Mononuclear cell (primary cell): Measurements from ENCODE around the gene MAN2B2. TPM values are rescaled to one million over a fixed set of nuclear protein-coding genes. Genes with fewer than 3 reads are reported as not detected.

Source experiments
- H3K27me3 ChIP-seq: 2 replicates; pipeline ENCODE4 v1.6.0; 2011; ENCODE audit warnings: low read length, control low read depth; ENCODE audit not compliant: insufficient read depth
- H3K4me1 ChIP-seq: 2 replicates; pipeline ENCODE4 v1.5.1; 2011; ENCODE audit warnings: mild to moderate bottlenecking, low read length, control low read depth; ENCODE audit not compliant: insufficient read depth
- H3K4me3 ChIP-seq: 2 replicates; pipeline ENCODE4 v1.5.1; 2011; ENCODE audit warnings: mild to moderate bottlenecking, low read length, moderate library complexity
- H3K9me3 ChIP-seq: 2 replicates; pipeline ENCODE4 v1.5.1; 2011; ENCODE audit warnings: low read depth, mild to moderate bottlenecking, control low read depth, low read length
- total RNA-seq: library from RNA; depleted of rRNA; stranded (reverse); fragments of >200 nt; gene quantifications from one replicate; pipeline ENCODE4 v1.2.3, GENCODE V29; 2012

The MAN2B2 gene
- total RNA-seq, 1 donor = 16.7 TPM

GRCh38 chr4:6538111-6538510 is 36.9 kb upstream of the MAN2B2 start:
- H3K9me3 ChIP-seq = no peaks in the 10 kb centered on the region
- H3K27me3 ChIP-seq = peaks cover 2% of the 10 kb centered on the region
- no peaks in the 10 kb centered on the region for H3K4me1 ChIP-seq
- H3K4me3 ChIP-seq = no peak overlapping the region

GRCh38 chr4:6538575-6538974 is 36.4 kb upstream of the MAN2B2 start:
- Histone ChIP-seq H3K9me3 (no peaks in the 10 kb centered on the region), H3K27me3 (peaks cover 2% of the 10 kb centered on the region), H3K4me3 (no peak overlapping the region), H3K4me1 (no peaks in the 10 kb centered on the region)

GRCh38 chr4:6539009-6539764 is 35.8 kb upstream of the MAN2B2 start:
- Histone ChIP-seq H3K4me1 (no peaks in the 10 kb centered on the region), H3K9me3 (no peaks in the 10 kb centered on the region), H3K4me3 (no peak overlapping the region), H3K27me3 (peaks cover 2% of the 10 kb centered on the region)

GRCh38 chr4:6540879-6541278 is 34.1 kb upstream of the MAN2B2 start:
- no peak overlapping the region for H3K4me3 ChIP-seq
- H3K27me3 ChIP-seq = peaks cover 2% of the 10 kb centered on the region
- H3K4me1 ChIP-seq = no peaks in the 10 kb centered on the region
- no peaks in the 10 kb centered on the region for H3K9me3 ChIP-seq

- no peaks in the 10 kb centered on the region for H3K4me1 ChIP-seq
- H3K4me3 ChIP-seq = no peak overlapping the region
- peaks cover 2% of the 10 kb centered on the region for H3K27me3 ChIP-seq
- H3K9me3 ChIP-seq = no peaks in the 10 kb centered on the region
Measured at GRCh38 chr4:6541789-6542188, 33.2 kb upstream of the MAN2B2 start.

- H3K9me3 ChIP-seq = no peaks in the 10 kb centered on the region
- H3K27me3 ChIP-seq = peaks cover 2% of the 10 kb centered on the region
- no peak overlapping the region for H3K4me3 ChIP-seq
- no peaks in the 10 kb centered on the region for H3K4me1 ChIP-seq
Measured at GRCh38 chr4:6542951-6543350, 32.0 kb upstream of the MAN2B2 start.

GRCh38 chr4:6546091-6546490 is 28.9 kb upstream of the MAN2B2 start:
- Histone ChIP-seq H3K4me3 (no peak overlapping the region), H3K27me3 (peaks cover 2% of the 10 kb centered on the region), H3K9me3 (no peaks in the 10 kb centered on the region), H3K4me1 (no peaks in the 10 kb centered on the region)

- Histone ChIP-seq H3K4me1 (no peaks in the 10 kb centered on the region), H3K4me3 (no peak overlapping the region), H3K9me3 (no peaks in the 10 kb centered on the region), H3K27me3 (peaks cover 2% of the 10 kb centered on the region)
Measured at GRCh38 chr4:6546681-6547447, 28.1 kb upstream of the MAN2B2 start.

GRCh38 chr4:6548201-6548881 is 26.6 kb upstream of the MAN2B2 start:
- no peaks in the 10 kb centered on the region for H3K9me3 ChIP-seq
- H3K4me3 ChIP-seq = no peak overlapping the region

GRCh38 chr4:6548882-6549230 is 26.1 kb upstream of the MAN2B2 start:
- H3K27me3 ChIP-seq = peaks cover 2% of the 10 kb centered on the region
- H3K4me1 ChIP-seq = no peaks in the 10 kb centered on the region
- H3K9me3 ChIP-seq = no peaks in the 10 kb centered on the region
- no peak overlapping the region for H3K4me3 ChIP-seq

More at GRCh38 chr4:6548201-6548881, 26.6 kb upstream of the MAN2B2 start:
- Histone ChIP-seq H3K4me1 (no peaks in the 10 kb centered on the region), H3K27me3 (peaks cover 2% of the 10 kb centered on the region)

- H3K27me3 ChIP-seq = peaks cover 2% of the 10 kb centered on the region
- H3K4me1 ChIP-seq = no peaks in the 10 kb centered on the region
- H3K9me3 ChIP-seq = no peaks in the 10 kb centered on the region
- no peak overlapping the region for H3K4me3 ChIP-seq
Measured at GRCh38 chr4:6549445-6549844, 25.5 kb upstream of the MAN2B2 start.

GRCh38 chr4:6549890-6550620 is 24.9 kb upstream of the MAN2B2 start:
- Histone ChIP-seq H3K4me1 (no peaks in the 10 kb centered on the region), H3K4me3 (no peak overlapping the region), H3K27me3 (peaks cover 2% of the 10 kb centered on the region), H3K9me3 (no peaks in the 10 kb centered on the region)

- Histone ChIP-seq H3K4me1 (no peaks in the 10 kb centered on the region), H3K27me3 (peaks cover 2% of the 10 kb centered on the region), H3K4me3 (no peak overlapping the region), H3K9me3 (no peaks in the 10 kb centered on the region)
Measured at GRCh38 chr4:6550821-6551220, 24.2 kb upstream of the MAN2B2 start.

GRCh38 chr4:6551660-6552059 is 23.3 kb upstream of the MAN2B2 start:
- H3K4me3 ChIP-seq = no peak overlapping the region
- peaks cover 2% of the 10 kb centered on the region for H3K27me3 ChIP-seq
- no peaks in the 10 kb centered on the region for H3K4me1 ChIP-seq
- H3K9me3 ChIP-seq = no peaks in the 10 kb centered on the region

- no peaks in the 10 kb centered on the region for H3K4me1 ChIP-seq
- no peaks in the 10 kb centered on the region for H3K9me3 ChIP-seq
- H3K4me3 ChIP-seq = no peak overlapping the region
- peaks cover 2% of the 10 kb centered on the region for H3K27me3 ChIP-seq
Measured at GRCh38 chr4:6555519-6555918, 19.5 kb upstream of the MAN2B2 start.
